HepG2 (cell line): ENCODE results near the gene KRT77.
"Not testable (repeated sequence)": the region's sequence is repeated elsewhere in the genome, so short reads cannot be mapped to it uniquely, and the experiment has no call there.

Experiments
- ETV5 ChIP-seq: IDR thresholded peaks from 2 replicates; pipeline ENCODE4 v1.6.1; 2018; ENCODE audit warnings: missing biosample characterization, missing genetic modification reagents, inconsistent platforms, borderline replicate concordance
- MIER3 ChIP-seq: IDR thresholded peaks from 2 replicates; pipeline ENCODE4 v1.6.1; 2016; ENCODE audit warnings: missing compliant biosample characterization, borderline replicate concordance
- NR2C2 ChIP-seq: sonication (generic); formaldehyde crosslinking; IDR thresholded peaks from 2 replicates; pipeline ENCODE4 v1.4.0; 2020; ENCODE audit warnings: missing genetic modification reagents, mild to moderate bottlenecking, moderate library complexity, borderline replicate concordance
- POLR2AphosphoS5 ChIP-seq: IDR thresholded peaks from 2 replicates; pipeline ENCODE4 v1.6.1; 2012; ENCODE audit warnings: low read depth, low read length
- TMF1 ChIP-seq: sonication (generic); formaldehyde crosslinking; IDR thresholded peaks from 2 replicates; pipeline ENCODE4 v1.8.1; 2022; ENCODE audit warnings: low read depth, missing genetic modification reagents
- ZNF138 ChIP-seq: sonication (generic); formaldehyde crosslinking; IDR thresholded peaks from 2 replicates; pipeline ENCODE4 v1.5.0; 2020; ENCODE audit warnings: mild to moderate bottlenecking, low read depth, missing genetic modification reagents
- ZNF530 ChIP-seq: sonication (generic); formaldehyde crosslinking; IDR thresholded peaks from 2 replicates; pipeline ENCODE4 v1.5.0; 2020; ENCODE audit warnings: low read depth, mild to moderate bottlenecking, missing genetic modification reagents

- not testable (repeated sequence) for TF ChIP-seq TMF1 (CRISPR knock-in tag); MIER3; ZNF530 (CRISPR knock-in tag); POLR2AphosphoS5; ETV5; ZNF138; NR2C2 (CRISPR knock-in tag)
These were observed 33.4 kb downstream of the KRT77 start for GRCh38 chr12:52669941-52670340.
